Loucy (cell line): ENCODE results near the gene COQ10B.

Experiments used
- EZH2phosphoT487 ChIP-seq: fragments of 200-600 bp; IDR thresholded peaks from 2 replicates; pipeline ENCODE4 v1.6.1; 2018; ENCODE audit warnings: antibody characterized with exemption, mild to moderate bottlenecking, moderate library complexity, borderline replicate concordance
- TF ChIP-seq, protein P1 (sequence below): fragments of 200-600 bp; sonication (generic); conservative IDR thresholded peaks from 2 replicates; pipeline ENCODE4 v1.5.1; 2014; ENCODE audit warnings: mild to moderate bottlenecking, antibody characterized with exemption, low read length

DNA sequence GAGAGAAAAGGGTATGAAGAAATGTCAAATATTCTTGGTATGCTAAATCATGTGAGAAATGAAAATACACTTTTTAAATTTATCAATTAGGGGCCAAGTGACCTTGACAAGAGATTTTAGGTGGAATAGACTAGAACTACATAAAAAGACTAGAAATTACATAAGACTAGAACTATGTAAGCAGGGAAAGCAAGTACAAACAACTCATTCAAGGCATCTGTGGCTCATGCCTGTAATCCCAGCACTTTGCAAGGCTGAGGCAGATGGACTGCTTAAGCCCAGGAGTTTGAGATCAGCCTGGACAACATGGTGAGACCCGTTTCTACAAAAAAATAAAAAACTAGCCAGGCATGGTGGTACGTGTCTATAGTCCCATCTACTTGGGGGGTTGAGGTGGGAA lies 38.8 kb upstream of the COQ10B start:
- TF ChIP-seq, protein P1, sequence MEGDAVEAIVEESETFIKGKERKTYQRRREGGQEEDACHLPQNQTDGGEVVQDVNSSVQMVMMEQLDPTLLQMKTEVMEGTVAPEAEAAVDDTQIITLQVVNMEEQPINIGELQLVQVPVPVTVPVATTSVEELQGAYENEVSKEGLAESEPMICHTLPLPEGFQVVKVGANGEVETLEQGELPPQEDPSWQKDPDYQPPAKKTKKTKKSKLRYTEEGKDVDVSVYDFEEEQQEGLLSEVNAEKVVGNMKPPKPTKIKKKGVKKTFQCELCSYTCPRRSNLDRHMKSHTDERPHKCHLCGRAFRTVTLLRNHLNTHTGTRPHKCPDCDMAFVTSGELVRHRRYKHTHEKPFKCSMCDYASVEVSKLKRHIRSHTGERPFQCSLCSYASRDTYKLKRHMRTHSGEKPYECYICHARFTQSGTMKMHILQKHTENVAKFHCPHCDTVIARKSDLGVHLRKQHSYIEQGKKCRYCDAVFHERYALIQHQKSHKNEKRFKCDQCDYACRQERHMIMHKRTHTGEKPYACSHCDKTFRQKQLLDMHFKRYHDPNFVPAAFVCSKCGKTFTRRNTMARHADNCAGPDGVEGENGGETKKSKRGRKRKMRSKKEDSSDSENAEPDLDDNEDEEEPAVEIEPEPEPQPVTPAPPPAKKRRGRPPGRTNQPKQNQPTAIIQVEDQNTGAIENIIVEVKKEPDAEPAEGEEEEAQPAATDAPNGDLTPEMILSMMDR = no peak
- no peak for TF ChIP-seq EZH2phosphoT487
